WI38 (cell line): ENCODE results near the gene PBLD.

ENCODE experiments used
- H3K4me3 ChIP-seq: 2 replicates; pipeline ENCODE4 v1.5.1; 2011; ENCODE audit warnings: low read depth, mild to moderate bottlenecking, control low read depth, low read length
- CTCF ChIP-seq: IDR thresholded peaks from 2 replicates; pipeline ENCODE4 v1.5.1; 2012; ENCODE audit warnings: low read depth, mild to moderate bottlenecking, control low read depth, low read length

Gene PBLD

DNA sequence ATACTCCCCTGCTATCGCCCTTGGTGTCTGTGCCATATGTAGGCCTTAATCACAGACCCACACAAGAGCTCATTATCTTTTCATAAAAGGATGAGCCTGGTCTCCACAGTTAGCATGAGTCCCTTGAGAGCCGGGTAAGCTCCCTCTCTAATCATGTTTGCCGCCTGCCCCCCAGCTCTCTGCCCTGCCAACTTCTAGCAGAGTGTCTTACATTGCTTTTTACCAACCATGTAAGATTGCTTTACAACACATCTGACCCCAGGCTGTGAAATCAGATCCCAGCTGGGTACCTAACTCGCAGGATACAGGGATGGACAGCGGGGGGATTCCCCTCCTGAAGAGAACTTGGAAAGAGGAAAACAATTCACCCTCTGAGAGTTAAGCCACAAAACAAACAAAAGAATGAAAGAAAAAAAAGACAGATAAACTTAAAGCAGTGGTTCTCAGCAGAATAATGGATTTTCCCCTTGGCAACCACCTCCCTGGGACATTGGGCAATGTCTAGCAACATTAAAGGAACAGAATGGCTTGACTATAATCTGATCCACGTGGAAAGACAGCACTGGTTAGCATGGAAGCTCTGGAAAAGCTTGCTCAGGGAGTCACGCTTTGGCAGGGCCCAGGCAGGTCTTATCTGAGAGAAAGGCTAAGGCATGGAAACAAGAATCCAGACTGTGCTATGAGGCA lies 61.4 kb downstream of the PBLD start:
- TF ChIP-seq CTCF: no peak

DNA sequence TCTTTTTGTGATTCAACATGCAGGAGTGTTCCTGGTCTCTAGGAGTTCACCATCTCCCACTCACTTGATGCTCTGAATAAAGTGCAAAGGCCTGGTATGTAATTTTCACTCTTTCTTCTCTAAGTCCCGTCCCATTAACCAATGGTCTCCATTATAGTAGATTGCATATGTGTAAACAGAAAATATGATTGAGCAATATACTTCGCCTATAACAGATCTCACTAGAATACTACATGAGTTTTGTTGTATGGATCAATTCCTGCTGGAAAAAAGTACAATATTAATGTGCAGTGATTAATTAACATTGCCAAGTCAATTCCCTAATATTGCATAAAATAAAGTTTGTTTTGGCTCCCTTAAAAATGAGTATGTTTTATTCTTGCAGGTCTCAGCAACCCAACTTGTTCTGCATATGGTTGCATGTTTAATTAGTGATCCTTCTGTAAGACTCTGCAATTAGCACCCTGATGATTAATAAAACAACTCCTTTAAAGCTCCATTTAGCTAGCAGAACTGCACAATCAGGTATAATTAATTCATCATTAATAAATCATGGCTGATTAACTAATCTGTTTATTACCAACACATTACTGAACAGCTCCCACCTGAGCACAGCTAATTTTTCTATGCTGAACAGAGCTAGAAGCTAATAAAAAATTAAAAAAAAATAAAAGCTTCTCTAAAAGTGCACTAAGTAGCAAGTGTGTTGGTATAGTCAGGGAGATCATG lies 63.0 kb downstream of the PBLD start:
- no peak overlapping the region for H3K4me3 ChIP-seq
- TF ChIP-seq CTCF: no peak

More for the DNA sequence above, 61.4 kb downstream of the PBLD start:
- H3K4me3 ChIP-seq: no peak overlapping the region

DNA sequence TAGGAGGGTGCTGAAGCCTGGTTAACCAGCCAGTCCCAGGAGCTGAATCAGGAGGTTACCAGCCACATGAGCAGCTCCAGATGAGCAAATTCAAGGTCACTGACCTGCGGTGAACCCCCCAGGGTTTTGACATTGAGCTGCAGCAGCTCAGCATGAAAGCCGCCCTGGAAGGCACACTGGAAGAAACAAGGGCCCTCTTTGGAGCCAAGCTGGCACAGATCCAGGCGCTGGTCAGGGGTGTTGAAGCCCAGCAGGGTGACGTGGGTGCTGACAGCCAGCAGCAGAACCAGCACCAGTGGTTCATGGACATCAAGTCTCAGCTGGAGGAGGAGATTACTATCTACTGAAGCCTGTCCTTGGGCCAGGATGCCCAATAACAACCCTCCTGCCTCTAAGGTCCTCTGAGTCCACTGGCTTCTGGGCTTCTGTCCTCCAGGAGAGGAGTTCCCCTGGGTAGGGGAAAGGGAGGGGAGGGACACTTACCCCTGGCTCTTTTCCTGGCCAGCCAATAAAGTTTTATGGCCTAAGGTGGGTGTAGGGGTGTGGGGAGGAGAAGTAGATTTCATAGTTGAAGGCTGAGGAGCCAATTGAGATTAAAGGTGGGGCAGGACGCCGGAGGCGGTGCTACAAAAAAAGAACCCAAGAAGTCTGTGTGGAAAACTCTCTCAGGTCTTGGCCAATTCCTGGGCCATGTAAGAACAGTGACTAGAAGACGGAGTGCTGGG lies 71.4 kb downstream of the PBLD start:
- H3K4me3 ChIP-seq: no peak overlapping the region
- TF ChIP-seq CTCF: no peak

- H3K4me3 ChIP-seq: no peak overlapping the region
- TF ChIP-seq CTCF: no peak
These were observed 79.4 kb downstream of the PBLD start for GRCh38 chr10:68253346-68253745.

DNA sequence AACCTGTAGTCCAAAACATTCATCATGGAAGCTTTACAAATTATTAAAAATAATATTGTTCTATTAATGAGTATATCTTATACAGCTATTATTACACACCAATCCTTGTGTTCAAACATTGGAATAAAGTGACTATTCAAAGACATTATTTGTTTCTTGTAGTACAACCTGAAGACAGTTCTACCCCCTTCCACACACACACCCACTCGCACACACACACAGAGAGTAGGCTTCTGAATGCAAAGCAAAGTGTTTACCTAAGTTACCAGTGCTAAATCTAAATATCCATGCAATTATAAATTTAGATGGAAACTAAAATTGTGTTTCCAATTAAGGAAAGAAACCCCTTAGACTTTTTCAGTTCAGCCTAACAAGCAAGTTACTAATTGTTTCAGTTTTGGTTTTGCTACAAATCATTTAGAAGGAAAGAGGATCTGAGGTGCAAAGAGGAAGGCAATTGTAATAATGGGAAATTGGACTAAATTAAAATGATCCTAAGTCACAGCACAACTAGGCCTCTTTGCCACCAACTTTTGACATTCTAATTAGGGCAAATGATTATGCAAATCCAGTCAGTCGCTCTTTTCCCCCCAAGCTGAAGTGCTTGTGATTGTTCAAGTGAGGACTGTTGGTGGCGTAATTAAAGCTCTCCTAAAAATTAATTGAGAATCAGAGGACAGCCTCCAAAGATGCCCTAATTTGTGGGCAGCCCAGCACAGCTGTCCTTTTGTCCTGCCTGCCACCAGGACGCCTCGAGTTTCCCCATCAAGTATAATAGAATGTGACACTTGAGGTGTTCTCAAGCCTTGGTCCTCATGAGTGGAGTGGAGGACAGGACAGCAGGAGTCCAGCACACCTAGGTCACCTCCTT lies 80.9 kb downstream of the PBLD start:
- no peak for TF ChIP-seq CTCF
- H3K4me3 ChIP-seq: no peak overlapping the region

- no peak overlapping the region for H3K4me3 ChIP-seq
- TF ChIP-seq CTCF: no peak
These were observed 81.6 kb downstream of the PBLD start for GRCh38 chr10:68251151-68251550.
